ENCODE data around the gene HEATR3. TPM values are rescaled to one million over a fixed set of nuclear protein-coding genes. Genes with fewer than 3 reads are reported as not detected.
A peak's percentile ranks its signal among the peaks of the same experiment; 100 is the strongest.

Gene HEATR3
- total and polyA plus RNA-seq, 2 of the 13 experiments (the other 11 are each of a cell fraction or from before 2014, with no cell fraction given): 22.4 to 52.4 TPM

DNA sequence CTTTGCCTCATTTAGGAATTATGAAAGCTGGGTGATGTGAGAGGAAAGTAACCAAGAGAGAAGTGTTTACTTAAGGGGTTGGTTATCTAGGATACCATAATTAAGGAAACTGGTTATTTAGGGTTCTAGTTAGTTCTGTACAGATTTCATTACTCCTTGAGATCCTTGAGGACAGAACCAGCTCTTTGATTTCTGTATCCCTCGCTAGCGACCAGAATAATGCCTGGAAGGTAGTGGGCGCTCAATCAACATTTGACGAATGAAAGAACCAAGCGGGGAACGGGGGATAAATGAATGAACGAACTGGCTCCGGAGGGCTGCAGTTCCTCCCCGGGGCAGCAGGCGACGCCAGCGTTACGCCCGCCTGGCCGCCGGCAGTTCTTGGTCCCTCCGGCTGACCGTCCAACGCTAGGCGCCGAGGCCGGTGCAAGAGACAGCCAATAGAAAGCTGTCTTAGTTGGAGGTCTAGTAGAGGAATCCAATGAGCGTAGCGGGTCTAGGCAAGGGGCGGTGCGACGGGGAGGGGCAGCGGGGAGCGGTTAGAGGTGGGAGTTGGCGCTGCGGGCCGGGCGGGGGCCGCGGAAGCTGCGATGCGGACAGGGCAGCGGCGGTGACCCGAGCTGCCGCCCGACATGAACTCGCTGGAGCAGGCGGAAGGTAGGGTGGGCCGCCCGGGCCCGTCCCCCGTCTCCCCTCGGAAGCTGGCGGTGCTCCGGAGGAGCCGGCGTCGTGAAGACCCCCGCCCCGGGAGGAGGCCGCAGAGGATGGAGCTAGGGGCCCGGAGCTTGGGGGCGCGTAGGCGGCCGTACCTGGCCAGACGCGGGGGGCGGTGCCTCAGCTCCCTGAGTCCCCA lies 40.9 kb upstream of the HEATR3 start, which contains the start of gene CNEP1R1 (continued):
- TF ChIP-seq, protein P1, sequence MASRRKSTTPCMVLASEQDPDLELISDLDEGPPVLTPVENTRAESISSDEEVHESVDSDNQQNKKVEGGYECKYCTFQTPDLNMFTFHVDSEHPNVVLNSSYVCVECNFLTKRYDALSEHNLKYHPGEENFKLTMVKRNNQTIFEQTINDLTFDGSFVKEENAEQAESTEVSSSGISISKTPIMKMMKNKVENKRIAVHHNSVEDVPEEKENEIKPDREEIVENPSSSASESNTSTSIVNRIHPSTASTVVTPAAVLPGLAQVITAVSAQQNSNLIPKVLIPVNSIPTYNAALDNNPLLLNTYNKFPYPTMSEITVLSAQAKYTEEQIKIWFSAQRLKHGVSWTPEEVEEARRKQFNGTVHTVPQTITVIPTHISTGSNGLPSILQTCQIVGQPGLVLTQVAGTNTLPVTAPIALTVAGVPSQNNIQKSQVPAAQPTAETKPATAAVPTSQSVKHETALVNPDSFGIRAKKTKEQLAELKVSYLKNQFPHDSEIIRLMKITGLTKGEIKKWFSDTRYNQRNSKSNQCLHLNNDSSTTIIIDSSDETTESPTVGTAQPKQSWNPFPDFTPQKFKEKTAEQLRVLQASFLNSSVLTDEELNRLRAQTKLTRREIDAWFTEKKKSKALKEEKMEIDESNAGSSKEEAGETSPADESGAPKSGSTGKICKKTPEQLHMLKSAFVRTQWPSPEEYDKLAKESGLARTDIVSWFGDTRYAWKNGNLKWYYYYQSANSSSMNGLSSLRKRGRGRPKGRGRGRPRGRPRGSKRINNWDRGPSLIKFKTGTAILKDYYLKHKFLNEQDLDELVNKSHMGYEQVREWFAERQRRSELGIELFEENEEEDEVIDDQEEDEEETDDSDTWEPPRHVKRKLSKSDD (CRISPR knock-in tag; IDR thresholded peaks at IDR 0.05; ENCODE audit: low read depth): no peak
- TF ChIP-seq ZBTB2 (CRISPR knock-in tag; IDR thresholded peaks at IDR 0.05; ENCODE audit: low read depth) (peak; percentile 79), KAT2B (IDR thresholded peaks at IDR 0.05; ENCODE audit: borderline replicate concordance, low read depth, low read length) (no peak), XBP1 (CRISPR knock-in tag; IDR thresholded peaks at IDR 0.05) (no peak), FOXO4 (CRISPR knock-in tag; conservative IDR thresholded peaks at IDR 0.05) (0 out of 2 replicates have a peak, but pooled peaks have one; percentile 1), ZNF713 (CRISPR knock-in tag; IDR thresholded peaks at IDR 0.05) (no peak), ZNF30 (CRISPR knock-in tag; IDR thresholded peaks at IDR 0.05) (no peak), ZNF17 (CRISPR knock-in tag; IDR thresholded peaks at IDR 0.05) (no peak; the same call in 1 of the 2 replicates), RBFOX2 (IDR thresholded peaks at IDR 0.05; ENCODE audit: low read depth, low read length) (peak; percentile 90), SMYD3 (CRISPR knock-in tag; IDR thresholded peaks at IDR 0.05) (peak; percentile 19; the same call in 1 of the 2 replicates), DZIP1 (CRISPR knock-in tag; IDR thresholded peaks at IDR 0.05) (0 out of 2 replicates have a peak, but pooled peaks have one; percentile 30), CBX2 (IDR thresholded peaks at IDR 0.05; ENCODE audit: low read depth, low read length) (no peak), CBX2 (CRISPR knock-in tag; IDR thresholded peaks at IDR 0.05; ENCODE audit: low read depth) (no peak), SP5 (CRISPR knock-in tag; IDR thresholded peaks at IDR 0.05; ENCODE audit: borderline replicate concordance, low read depth) (peak; percentile 98), ZNF562 (CRISPR knock-in tag; IDR thresholded peaks at IDR 0.05; ENCODE audit: borderline replicate concordance) (no peak), ZNF383 (CRISPR knock-in tag; IDR thresholded peaks at IDR 0.05; ENCODE audit: borderline replicate concordance) (no peak), ZNF335 (CRISPR knock-in tag; IDR thresholded peaks at IDR 0.05) (peak; percentile 87; the same call in 1 of the 2 replicates), MBNL3 (CRISPR knock-in tag; conservative IDR thresholded peaks at IDR 0.05) (no peak)
- TF ChIP-seq, protein P2, sequence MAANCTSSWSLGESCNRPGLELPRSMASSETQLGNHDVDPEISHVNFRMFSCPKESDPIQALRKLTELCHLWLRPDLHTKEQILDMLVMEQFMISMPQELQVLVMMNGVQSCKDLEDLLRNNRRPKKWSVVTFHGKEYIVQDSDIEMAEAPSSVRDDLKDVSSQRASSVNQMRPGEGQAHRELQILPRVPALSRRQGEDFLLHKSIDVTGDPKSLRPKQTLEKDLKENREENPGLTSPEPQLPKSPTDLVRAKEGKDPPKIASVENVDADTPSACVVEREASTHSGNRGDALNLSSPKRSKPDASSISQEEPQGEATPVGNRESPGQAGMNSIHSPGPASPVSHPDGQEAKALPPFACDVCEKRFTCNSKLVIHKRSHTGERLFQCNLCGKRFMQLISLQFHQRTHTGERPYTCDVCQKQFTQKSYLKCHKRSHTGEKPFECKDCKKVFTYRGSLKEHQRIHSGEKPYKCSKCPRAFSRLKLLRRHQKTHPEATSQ (CRISPR knock-in tag; IDR thresholded peaks at IDR 0.05; ENCODE audit: borderline replicate concordance): 0 out of 2 replicates have a peak, but pooled peaks have one; percentile 5

Measured in HepG2 (cell line).